H4 (cell line): ENCODE data around the gene COL5A1. TPM values are rescaled to one million over a fixed set of nuclear protein-coding genes. Genes with fewer than 3 reads are reported as not detected.

Experiments
- DNase-seq: peaks from one replicate; pipeline ENCODE4 v3.0.0-alpha.2; 2015; ENCODE audit warnings: low spot score
- total RNA-seq: library from RNA; depleted of rRNA; stranded (reverse); fragments of >200 nt; shearing (Covaris generic); gene quantifications from 2 replicates; pipeline ENCODE4 v1.2.3, GENCODE V29; 2014

COL5A1 gene
- total RNA-seq, 1 experiment from 2014 or later: 32.1 TPM

DNA sequence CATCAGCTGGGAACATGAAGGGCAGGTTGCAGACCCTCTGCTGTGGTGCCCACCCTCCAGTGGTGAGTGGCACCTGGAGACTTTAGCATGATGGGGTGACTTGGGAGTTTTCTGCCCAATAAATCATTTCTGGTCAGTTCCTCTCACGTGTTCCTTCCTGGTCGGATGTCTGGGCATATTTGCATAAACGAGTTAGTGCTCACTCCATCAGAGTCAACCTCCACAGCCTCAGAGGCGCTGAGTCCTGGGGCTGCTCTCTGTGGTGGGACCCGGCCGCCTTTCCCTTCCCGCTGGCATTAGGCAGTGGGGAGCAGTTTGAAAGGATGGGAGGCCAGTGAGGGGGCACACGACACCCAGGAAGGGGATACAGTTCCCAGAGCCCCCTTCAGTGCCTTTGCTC is 125.0 kb downstream of the COL5A1 start:
- DNase-seq: no peak

GRCh38 chr9:134768332-134768708 is 126.7 kb downstream of the COL5A1 start:
- no peak for DNase-seq

GRCh38 chr9:134768709-134769351 is 127.2 kb downstream of the COL5A1 start:
- no peak for DNase-seq

GRCh38 chr9:134770972-134771971 is 129.7 kb downstream of the COL5A1 start:
- DNase-seq: no peak

GRCh38 chr9:134772331-134772730 is 130.7 kb downstream of the COL5A1 start:
- DNase-seq: no peak

GRCh38 chr9:134773842-134774241 is 132.2 kb downstream of the COL5A1 start:
- no peak for DNase-seq

GRCh38 chr9:134774410-134774809 is 132.8 kb downstream of the COL5A1 start:
- DNase-seq: no peak

DNA sequence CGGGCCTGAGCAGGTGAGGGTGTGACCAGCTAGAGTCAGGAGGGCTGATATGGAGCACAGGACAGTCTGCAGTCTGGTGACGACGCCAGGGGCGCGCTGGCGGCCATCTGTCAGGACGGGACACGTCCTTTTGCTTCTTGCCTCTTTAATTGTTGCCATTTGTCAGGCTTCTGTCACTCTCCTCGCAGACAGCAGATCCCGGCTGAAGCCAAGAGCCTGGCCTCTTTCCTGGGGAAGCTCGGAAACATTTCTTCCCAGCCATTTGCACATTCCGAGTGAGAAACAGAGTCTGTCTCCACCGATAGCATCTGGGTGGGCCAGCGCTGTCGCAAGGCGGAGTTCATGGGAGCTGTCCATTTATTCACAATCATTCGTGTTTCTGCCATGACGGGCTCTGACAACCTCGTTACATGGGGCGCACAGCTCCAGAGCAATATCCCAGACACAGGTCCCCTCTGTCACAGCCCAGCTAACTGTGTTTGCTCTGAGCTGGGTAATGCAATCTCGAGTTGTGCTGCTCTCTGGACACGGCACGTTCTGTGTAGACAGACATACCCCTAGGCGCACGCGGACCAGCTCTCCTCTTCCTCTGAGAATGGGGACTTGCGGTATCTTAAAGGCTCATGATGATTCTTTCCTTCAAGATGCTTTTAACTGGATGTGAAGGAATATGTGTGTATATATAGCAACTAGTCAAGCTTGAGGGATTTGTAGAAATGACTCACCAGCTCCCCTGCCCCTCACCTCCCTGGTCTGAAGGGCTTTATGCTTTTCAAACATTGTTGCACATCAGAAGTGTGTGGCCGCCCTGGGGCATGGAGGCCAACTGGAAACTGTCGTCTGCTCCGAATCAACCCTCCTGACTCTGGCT is 133.7 kb downstream of the COL5A1 start:
- DNase-seq: peak; percentile 81

DNA sequence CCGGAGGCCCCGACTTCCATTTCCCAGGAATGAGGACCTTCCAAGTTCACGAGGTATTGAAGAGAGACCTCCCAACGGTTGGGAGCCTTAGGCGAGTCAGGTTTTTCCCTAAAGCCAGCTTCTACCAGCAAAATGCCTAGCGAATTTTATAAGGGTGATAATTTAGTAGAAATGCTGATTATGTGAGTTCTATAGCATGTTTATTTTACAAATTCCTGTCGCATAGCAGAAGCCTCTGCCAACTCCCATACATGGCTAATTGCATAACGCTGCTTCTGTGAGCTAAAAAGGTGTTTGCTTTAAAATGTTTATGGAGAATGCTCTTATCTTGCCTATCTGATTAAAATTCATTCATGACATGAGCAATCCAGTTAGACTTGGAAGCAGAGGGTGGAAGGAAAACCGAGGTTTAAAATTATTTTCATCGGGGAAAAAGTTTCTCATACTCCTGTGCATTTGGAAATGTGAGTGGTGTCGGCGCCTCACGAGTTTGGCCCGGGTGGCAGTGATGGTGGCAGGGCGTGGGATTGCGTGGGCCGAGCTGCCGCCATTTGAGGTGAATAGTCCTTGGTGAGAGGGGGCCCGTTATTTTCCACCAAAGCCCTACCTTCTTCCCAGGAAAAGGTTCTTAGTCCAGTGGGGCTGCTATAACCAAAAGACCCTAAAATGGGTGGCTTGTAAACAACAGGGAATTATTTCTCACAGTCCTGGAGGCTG is 134.6 kb downstream of the COL5A1 start:
- peak; percentile 60 for DNase-seq

- DNase-seq: no peak
These were observed 135.6 kb downstream of the COL5A1 start for GRCh38 chr9:134777153-134777552.

DNA sequence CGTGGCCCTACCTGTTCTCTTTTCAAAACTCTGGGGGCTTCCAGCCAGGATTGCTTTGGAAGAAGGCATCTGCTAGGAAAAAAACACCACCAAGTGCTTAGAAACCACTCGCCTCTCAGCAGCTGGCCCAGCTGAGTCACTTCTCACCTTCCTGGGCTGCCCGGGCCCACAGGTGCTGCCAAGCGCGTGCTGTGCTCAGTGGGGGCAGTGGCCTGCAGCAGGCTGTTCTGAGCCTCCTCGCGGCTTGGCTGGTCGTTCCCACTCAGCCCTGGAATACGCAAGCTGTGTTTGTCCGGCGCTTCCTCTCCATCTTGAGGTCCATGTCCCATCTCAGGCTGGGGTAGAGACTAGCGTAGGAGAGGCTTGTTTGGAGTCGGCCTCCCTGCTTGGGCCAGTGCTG is 136.6 kb downstream of the COL5A1 start:
- DNase-seq: no peak

DNA sequence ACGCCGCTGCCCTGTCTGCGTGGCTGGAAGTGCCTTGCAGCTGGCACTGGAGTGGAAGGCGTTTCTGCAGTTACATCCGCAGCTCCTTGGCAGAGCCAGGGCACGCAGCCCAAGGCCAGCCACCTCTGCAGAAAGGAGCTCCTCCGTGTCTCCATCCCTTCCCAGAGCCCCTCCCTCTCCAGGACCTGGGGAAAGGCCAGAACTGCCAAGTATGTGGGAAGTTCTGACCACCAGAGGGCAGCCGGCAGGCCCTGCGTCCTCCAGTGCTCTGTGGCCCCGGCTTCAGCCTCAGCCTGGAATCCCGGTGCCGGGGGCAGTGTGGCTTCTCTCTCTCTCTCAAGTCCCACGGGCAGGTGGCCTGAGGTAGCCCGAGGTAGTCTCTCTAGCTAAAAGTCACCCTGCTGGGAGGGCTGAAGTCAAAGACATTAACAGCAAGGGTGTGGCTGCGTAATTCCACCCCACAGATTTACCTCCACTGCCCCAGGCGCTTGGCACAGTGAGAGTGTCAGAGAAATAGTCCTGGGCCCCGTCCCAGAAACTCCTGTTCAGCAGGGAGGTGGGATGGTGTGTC is 137.3 kb downstream of the COL5A1 start:
- peak; percentile 68 for DNase-seq

- no peak for DNase-seq
These were observed 138.0 kb downstream of the COL5A1 start for GRCh38 chr9:134779640-134780039.

GRCh38 chr9:134781591-134782302 is 140.1 kb downstream of the COL5A1 start:
- DNase-seq: no peak

DNA sequence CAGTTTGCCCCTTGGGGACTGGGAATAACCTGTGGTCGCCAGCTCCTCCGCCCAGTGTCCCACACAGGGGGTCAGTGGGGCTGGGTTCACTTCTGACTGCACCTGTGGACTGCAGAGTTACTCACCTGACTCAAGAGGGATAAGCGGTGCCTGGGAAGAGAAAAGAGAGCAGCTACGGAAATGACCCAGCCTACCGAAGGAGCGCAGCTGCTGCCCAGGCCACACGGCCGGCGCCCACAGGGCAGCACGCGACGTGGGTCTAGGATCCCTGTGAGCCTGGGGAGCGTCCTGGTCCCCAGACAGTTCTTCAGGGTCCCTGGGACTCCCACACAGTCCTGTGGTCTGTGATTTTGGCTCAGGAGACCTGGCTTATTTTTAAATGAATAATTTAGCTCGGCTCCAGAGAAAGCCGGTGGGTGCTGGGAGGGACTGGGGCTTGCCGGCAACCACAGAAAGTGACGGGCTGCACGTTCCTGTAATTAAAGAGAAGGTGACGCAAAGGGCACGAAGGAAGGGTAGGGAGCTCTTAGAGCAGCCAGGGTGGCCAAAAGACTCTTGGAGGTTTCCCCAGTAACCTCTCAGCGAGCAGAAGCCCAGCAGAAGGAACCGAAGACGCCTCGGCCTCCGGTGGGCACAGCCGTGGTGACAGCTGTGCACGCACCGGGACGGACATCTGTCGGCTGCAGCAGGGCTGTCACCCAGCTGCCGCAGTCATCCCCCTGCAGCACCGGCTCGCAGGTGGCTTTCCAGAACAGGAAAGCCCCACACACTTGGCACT is 141.5 kb downstream of the COL5A1 start:
- no peak for DNase-seq

DNA sequence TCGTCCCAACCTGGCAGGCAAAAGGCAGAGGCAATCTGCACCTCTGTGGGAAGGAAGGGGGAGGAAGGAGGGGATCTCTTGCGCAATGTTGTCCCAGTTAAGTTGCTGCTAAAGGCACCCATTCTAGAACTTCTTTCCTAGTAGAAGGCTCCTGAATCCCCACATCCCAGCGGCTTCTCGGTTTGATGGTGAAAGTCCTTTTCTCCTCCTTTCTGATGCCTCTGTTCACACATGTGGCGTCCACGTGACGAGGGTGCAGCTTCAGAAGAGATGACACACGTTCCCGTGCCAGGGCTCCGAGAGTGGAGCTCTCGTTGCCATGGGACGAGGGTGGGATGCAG is 142.1 kb downstream of the COL5A1 start:
- no peak for DNase-seq

- DNase-seq: no peak
These were observed 143.1 kb downstream of the COL5A1 start for GRCh38 chr9:134784577-134785305.

DNA sequence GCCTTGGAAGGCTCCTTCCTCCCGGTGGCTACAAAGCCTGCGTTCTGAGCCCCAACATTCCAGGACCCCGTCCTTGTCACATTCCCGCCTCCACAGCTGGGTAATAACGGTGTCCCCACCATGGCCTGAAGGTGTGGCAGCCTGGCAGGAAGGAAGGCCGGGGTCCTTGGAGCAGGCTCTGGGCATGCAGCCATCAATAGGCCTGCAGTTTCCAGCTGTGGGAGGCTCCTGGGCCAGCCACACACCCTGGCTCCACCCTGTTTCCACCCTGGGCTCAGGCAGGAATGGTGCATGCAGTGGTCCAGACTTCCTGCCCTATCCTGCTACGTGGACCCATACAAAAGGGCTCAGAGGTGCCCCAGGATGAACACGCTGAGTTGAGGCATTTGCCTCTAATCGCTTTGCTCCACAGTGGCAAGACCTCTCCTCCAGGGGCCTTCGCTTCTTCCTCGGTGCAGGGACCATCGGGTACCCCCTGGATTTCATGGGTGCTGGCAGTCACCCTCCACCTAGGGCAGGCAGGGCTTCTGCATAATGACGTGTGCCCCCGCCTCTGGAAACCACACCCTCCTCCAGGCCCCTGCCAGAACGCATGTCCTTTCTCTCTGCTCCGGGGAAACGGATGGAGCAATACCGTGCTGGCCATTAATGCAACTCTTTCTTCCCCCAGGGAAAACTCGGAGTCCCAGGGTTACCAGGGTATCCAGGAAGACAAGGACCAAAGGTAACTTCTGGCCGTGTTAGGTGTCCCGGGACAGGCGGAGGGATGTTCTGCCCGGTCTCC is 143.9 kb downstream of the COL5A1 start:
- no peak for DNase-seq
